Peyer's patch (tissue), 4 donors: Measurements from ENCODE around the gene COL6A2. TPM values are rescaled to one million over a fixed set of nuclear protein-coding genes. Genes with fewer than 3 reads are reported as not detected.
"Not testable (repeated sequence)": the region's sequence is repeated elsewhere in the genome, so short reads cannot be mapped to it uniquely, and the experiment has no call there.

Experiments used
- DNase-seq, 3 donors: peaks; one replicate each; pipeline ENCODE4 v3.0.0-alpha.2; 2017 to 2019
- H3K27ac ChIP-seq, 4 donors: fragments of 200-600 bp; sonication (generic); one replicate each; pipeline ENCODE4 v1.5.1; 2016 to 2019
- H3K27me3 ChIP-seq, 2 donors: fragments of 200-600 bp; sonication (generic); one replicate each; pipeline ENCODE4 v1.5.1; 2019
- H3K36me3 ChIP-seq, 3 donors: fragments of 200-600 bp; sonication (generic); one replicate each; pipeline ENCODE4 v1.5.1; 2016 to 2019
- H3K4me1 ChIP-seq, 4 donors: fragments of 200-600 bp; sonication (generic); one replicate each; pipeline ENCODE4 v1.5.1; 2016 to 2019
- H3K4me3 ChIP-seq, 4 donors: fragments of 200-600 bp; sonication (generic); 1 replicate in 3 of 4; 2 replicates in 1 of 4; pipeline ENCODE4 v1.5.1; 2016 to 2019; ENCODE audit warnings: mild to moderate bottlenecking in 1 of 4
- H3K9me3 ChIP-seq, 4 donors: fragments of 200-600 bp; sonication (generic); one replicate each; pipeline ENCODE4 v1.5.1; 2016 to 2019; ENCODE audit warnings: mild to moderate bottlenecking in 1 of 4
- POLR2A ChIP-seq, 2 donors: fragments of 450-650 bp; IDR thresholded peaks; one replicate each; pipeline ENCODE4 v1.5.1; 2017; ENCODE audit warnings: antibody characterized with exemption in 2 of 2, mild to moderate bottlenecking in 2 of 2, moderate library complexity in 2 of 2
- total RNA-seq, 4 donors: library from RNA; depleted of rRNA; stranded (reverse); fragments of >200 nt; gene quantifications; one replicate each; pipeline ENCODE4 v1.1.0, GENCODE V29; 2016
- TF ChIP-seq, protein P1 (sequence below), 6 experiments: fragments of 450-650 bp in 4 of 6; fragments of 200-600 bp in 2 of 6; sonication (generic) in 1 of 6; IDR thresholded peaks; one replicate each; pipeline ENCODE4 v1.5.1; 2017 to 2019; ENCODE audit warnings: antibody characterized with exemption in 6 of 6, mild to moderate bottlenecking in 3 of 6, moderate library complexity in 1 of 6

COL6A2 gene
- total RNA-seq, 4 donors from 2014 or later: 59.9 to 1,087 (median 166) TPM

DNA sequence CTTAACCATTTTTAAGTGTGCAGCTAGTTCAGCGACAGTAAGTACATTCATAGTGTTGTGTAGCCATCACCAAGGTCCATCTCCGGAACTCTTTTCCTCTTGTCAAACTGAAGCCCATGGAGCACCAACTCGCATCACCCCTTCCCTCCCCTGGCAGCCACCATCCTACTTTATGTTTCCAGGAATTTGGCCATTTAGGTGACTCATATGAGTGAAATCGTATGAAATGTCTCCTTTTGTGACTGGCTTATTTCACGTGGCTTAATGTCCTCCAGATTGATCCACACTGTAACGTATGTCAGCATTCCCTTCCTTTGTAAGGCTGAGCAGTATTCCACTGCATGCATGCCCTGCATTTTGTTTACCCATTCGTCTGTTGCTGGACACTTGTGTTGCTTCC, 2.5 kb downstream of the COL6A2 start:
- H3K36me3 ChIP-seq: no peaks in the 10 kb centered on the region
- H3K9me3 ChIP-seq: peaks cover 0 to 5% (median 0%) of the 10 kb centered on the region in 4 donors
- H3K4me3 ChIP-seq: peak overlapping the region in 1 of 4 donors; percentile 76
- H3K27ac ChIP-seq: peak overlapping the region in 1 of 4 donors; percentile 98
- peak in 2 of 3 donors; percentile 4 to 13 for DNase-seq
- H3K4me1 ChIP-seq: peaks cover 0 to 14% (median 2%) of the 10 kb centered on the region in 4 donors
- TF ChIP-seq POLR2A (IDR thresholded peaks at IDR 0.05): no peak
- TF ChIP-seq, protein P1, sequence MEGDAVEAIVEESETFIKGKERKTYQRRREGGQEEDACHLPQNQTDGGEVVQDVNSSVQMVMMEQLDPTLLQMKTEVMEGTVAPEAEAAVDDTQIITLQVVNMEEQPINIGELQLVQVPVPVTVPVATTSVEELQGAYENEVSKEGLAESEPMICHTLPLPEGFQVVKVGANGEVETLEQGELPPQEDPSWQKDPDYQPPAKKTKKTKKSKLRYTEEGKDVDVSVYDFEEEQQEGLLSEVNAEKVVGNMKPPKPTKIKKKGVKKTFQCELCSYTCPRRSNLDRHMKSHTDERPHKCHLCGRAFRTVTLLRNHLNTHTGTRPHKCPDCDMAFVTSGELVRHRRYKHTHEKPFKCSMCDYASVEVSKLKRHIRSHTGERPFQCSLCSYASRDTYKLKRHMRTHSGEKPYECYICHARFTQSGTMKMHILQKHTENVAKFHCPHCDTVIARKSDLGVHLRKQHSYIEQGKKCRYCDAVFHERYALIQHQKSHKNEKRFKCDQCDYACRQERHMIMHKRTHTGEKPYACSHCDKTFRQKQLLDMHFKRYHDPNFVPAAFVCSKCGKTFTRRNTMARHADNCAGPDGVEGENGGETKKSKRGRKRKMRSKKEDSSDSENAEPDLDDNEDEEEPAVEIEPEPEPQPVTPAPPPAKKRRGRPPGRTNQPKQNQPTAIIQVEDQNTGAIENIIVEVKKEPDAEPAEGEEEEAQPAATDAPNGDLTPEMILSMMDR (IDR thresholded peaks at IDR 0.05): no peak
- H3K27me3 ChIP-seq: peaks cover 0 to 17% of the 10 kb centered on the region in 2 donors

GRCh38 chr21:46100906-46101305, 3.0 kb downstream of the COL6A2 start:
- peak in 1 of 3 donors; percentile 3 for DNase-seq
- no peak for TF ChIP-seq POLR2A (IDR thresholded peaks at IDR 0.05)
- TF ChIP-seq, protein P1 (IDR thresholded peaks at IDR 0.05): no peak
- Histone ChIP-seq H3K27ac (peak overlapping the region in 1 of 4 donors; percentile 98), H3K4me3 (peak overlapping the region in 1 of 4 donors; percentile 76), H3K4me1 (peaks cover 0 to 14% (median 2%) of the 10 kb centered on the region in 4 donors), H3K9me3 (peaks cover 0 to 5% (median 0%) of the 10 kb centered on the region in 4 donors), H3K27me3 (peaks cover 0 to 17% of the 10 kb centered on the region in 2 donors), H3K36me3 (no peaks in the 10 kb centered on the region)

GRCh38 chr21:46104104-46104503, 6.2 kb downstream of the COL6A2 start:
- DNase-seq: no peak
- Histone ChIP-seq H3K4me3 (no peak overlapping the region), H3K27ac (no peak overlapping the region), H3K36me3 (no peaks in the 10 kb centered on the region), H3K27me3 (no peaks in the 10 kb centered on the region), H3K9me3 (peaks cover 0 to 5% (median 0%) of the 10 kb centered on the region in 4 donors), H3K4me1 (peaks cover 0 to 3% (median 0%) of the 10 kb centered on the region in 4 donors)
- TF ChIP-seq POLR2A (IDR thresholded peaks at IDR 0.05): no peak
- TF ChIP-seq, protein P1 (IDR thresholded peaks at IDR 0.05): no peak

DNA sequence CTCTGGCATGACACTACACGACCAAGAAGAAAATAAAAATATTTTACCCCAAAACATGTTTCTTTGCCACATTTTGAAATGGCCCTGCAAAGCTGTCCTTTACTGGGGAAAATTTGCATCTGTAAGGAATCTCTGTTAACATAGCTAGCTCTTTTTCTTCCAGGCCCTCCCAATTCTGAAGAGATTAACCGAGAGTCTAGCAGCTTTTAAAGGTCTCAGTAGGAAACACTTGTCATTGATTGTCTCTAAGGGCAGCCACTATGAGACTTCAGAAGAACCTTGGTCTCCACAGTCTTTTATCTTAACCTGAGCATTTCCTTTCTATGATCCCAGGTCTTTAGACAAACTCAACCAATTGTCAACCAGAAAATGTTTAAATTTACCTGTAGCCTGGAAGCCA, 9.5 kb downstream of the COL6A2 start:
- not testable (repeated sequence) for H3K4me3 ChIP-seq, DNase-seq, H3K27me3 ChIP-seq, H3K27ac ChIP-seq, H3K36me3 ChIP-seq, H3K4me1 ChIP-seq, H3K9me3 ChIP-seq

- no peaks in the 10 kb centered on the region for H3K9me3 ChIP-seq
- DNase-seq: peak in 2 of 3 donors; percentile 4 to 22
- TF ChIP-seq, protein P1 (IDR thresholded peaks at IDR 0.05): no peak
- no peak for TF ChIP-seq POLR2A (IDR thresholded peaks at IDR 0.05)
- H3K4me3 ChIP-seq: no peak overlapping the region
- peaks cover 0 to 8% (median 0%) of the 10 kb centered on the region in 4 donors for H3K4me1 ChIP-seq
- peaks cover 0 to 18% (median 0%) of the 10 kb centered on the region in 3 donors for H3K36me3 ChIP-seq
- H3K27me3 ChIP-seq: no peaks in the 10 kb centered on the region
- H3K27ac ChIP-seq: no peak overlapping the region
Observed at GRCh38 chr21:46108827-46109312, 11.0 kb downstream of the COL6A2 start.

- Histone ChIP-seq H3K4me3 (no peak overlapping the region), H3K27ac (peak overlapping the region in 1 of 4 donors; percentile 17), H3K27me3 (no peaks in the 10 kb centered on the region), H3K36me3 (peaks cover 0 to 24% (median 0%) of the 10 kb centered on the region in 3 donors), H3K9me3 (no peaks in the 10 kb centered on the region), H3K4me1 (peaks cover 0 to 8% (median 0%) of the 10 kb centered on the region in 4 donors)
- DNase-seq: peak in 1 of 3 donors; percentile 28
- TF ChIP-seq POLR2A (IDR thresholded peaks at IDR 0.05): no peak
- TF ChIP-seq, protein P1 (IDR thresholded peaks at IDR 0.05): no peak
Observed at GRCh38 chr21:46109313-46110221, 11.7 kb downstream of the COL6A2 start.
